Mammary epithelial cell (primary cell): ENCODE measurements around the gene AMY2B.
"Not testable (repeated sequence)": the region's sequence is repeated elsewhere in the genome, so short reads cannot be mapped to it uniquely, and the experiment has no call there.

Source experiments
- EZH2 ChIP-seq: IDR thresholded peaks from 2 replicates; pipeline ENCODE4 v1.6.1; 2012; ENCODE audit warnings: low read length, inconsistent platforms, borderline replicate concordance
- TF ChIP-seq, protein P1 (sequence below), 2 donors: IDR thresholded peaks in 1 of 2; conservative IDR thresholded peaks in 1 of 2; 2 replicates each; pipeline ENCODE4 v1.5.1; 2011 to 2012; ENCODE audit warnings: inconsistent platforms in 2 of 2, low read length in 2 of 2, mild to moderate bottlenecking in 2 of 2, control low read depth in 1 of 2, low read depth in 1 of 2; ENCODE audit not compliant: insufficient read depth in 1 of 2; ENCODE audit errors: extremely low read depth in 1 of 2

DNA sequence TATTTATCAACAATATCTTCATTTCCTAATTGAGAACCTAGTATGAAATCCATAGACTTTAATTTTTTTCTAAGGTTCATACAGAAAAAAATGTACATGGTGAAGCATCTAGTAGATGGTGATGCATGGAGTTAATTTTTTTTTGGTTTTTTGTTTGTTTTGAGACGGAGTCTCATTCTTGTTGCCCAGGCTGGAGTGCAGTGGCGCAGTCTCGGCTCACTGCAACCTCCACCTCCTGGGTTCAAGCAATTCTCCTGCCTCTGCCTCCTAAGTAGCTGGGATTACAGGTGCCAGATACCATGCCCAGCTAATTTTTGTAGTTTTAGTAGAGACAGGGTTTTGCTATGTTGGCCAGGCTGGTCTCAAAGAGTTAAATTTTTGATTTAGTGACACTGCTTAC, 10.3 kb upstream of the AMY2B start:
- TF ChIP-seq, protein P1, sequence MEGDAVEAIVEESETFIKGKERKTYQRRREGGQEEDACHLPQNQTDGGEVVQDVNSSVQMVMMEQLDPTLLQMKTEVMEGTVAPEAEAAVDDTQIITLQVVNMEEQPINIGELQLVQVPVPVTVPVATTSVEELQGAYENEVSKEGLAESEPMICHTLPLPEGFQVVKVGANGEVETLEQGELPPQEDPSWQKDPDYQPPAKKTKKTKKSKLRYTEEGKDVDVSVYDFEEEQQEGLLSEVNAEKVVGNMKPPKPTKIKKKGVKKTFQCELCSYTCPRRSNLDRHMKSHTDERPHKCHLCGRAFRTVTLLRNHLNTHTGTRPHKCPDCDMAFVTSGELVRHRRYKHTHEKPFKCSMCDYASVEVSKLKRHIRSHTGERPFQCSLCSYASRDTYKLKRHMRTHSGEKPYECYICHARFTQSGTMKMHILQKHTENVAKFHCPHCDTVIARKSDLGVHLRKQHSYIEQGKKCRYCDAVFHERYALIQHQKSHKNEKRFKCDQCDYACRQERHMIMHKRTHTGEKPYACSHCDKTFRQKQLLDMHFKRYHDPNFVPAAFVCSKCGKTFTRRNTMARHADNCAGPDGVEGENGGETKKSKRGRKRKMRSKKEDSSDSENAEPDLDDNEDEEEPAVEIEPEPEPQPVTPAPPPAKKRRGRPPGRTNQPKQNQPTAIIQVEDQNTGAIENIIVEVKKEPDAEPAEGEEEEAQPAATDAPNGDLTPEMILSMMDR (conservative IDR thresholded peaks at IDR 0.05 in 1 of 2, IDR thresholded peaks at IDR 0.05 in 1 of 2; ENCODE audit: extremely low read depth in 1 of 2, insufficient read depth in 1 of 2, low read depth in 1 of 2, low read length in 2 of 2): not testable (repeated sequence)
- not testable (repeated sequence) for TF ChIP-seq EZH2
